HepG2 (cell line): ENCODE results near the gene NUDT3. TPM values are rescaled to one million over a fixed set of nuclear protein-coding genes. Genes with fewer than 3 reads are reported as not detected.

Experiments
- AHR ChIP-seq: IDR thresholded peaks from 2 replicates; pipeline ENCODE4 v1.6.1; 2018; ENCODE audit warnings: missing genetic modification reagents, missing compliant biosample characterization
- BCL6 ChIP-seq: IDR thresholded peaks from 2 replicates; pipeline ENCODE4 v1.6.1; 2016; ENCODE audit warnings: missing genetic modification reagents, missing compliant biosample characterization
- GFI1 ChIP-seq: sonication (generic); formaldehyde crosslinking; IDR thresholded peaks from 2 replicates; pipeline ENCODE4 v1.5.0; 2020; ENCODE audit warnings: missing genetic modification reagents, mild to moderate bottlenecking, borderline replicate concordance
- JDP2 ChIP-seq: sonication (generic); formaldehyde crosslinking; IDR thresholded peaks from 2 replicates; pipeline ENCODE4 v1.8.1; 2022; ENCODE audit warnings: missing genetic modification reagents, borderline replicate concordance
- JUN ChIP-seq: sonication (generic); formaldehyde crosslinking; IDR thresholded peaks from 2 replicates; pipeline ENCODE4 v1.4.0; 2020; ENCODE audit warnings: mild to moderate bottlenecking, missing genetic modification reagents
- MTA1 ChIP-seq: sonication (generic); formaldehyde crosslinking; IDR thresholded peaks from 2 replicates; pipeline ENCODE4 v1.4.0; 2020; ENCODE audit warnings: missing genetic modification reagents, mild to moderate bottlenecking, borderline replicate concordance
- MTF1 ChIP-seq: sonication (generic); formaldehyde crosslinking; IDR thresholded peaks from 2 replicates; pipeline ENCODE4 v1.5.0; 2020; ENCODE audit warnings: missing genetic modification reagents
- MYC ChIP-seq: sonication (generic); formaldehyde crosslinking; IDR thresholded peaks from 2 replicates; pipeline ENCODE4 v1.9.0; 2021; ENCODE audit warnings: missing genetic modification reagents, borderline replicate concordance
- PCBP1 ChIP-seq: fragments of 200-400 bp; formaldehyde crosslinking; IDR thresholded peaks from 2 replicates; pipeline ENCODE4 v1.6.1; 2017; ENCODE audit warnings: mild to moderate bottlenecking, low read depth, low read length, borderline replicate concordance
- PHB2 ChIP-seq: fragments of 450-650 bp; IDR thresholded peaks from 2 replicates; pipeline ENCODE4 v1.6.1; 2018; ENCODE audit not compliant: partially characterized antibody
- PHF20 ChIP-seq: sonication (generic); formaldehyde crosslinking; IDR thresholded peaks from 2 replicates; pipeline ENCODE4 v1.5.0; 2020; ENCODE audit warnings: mild to moderate bottlenecking, missing genetic modification reagents
- RNF219 ChIP-seq: sonication (generic); formaldehyde crosslinking; IDR thresholded peaks from 2 replicates; pipeline ENCODE4 v1.5.0; 2020; ENCODE audit warnings: mild to moderate bottlenecking, missing genetic modification reagents
- SYNCRIP ChIP-seq: fragments of 200-400 bp; formaldehyde crosslinking; IDR thresholded peaks from 2 replicates; pipeline ENCODE4 v1.6.1; 2018; ENCODE audit warnings: mild to moderate bottlenecking, low read depth, low read length; ENCODE audit not compliant: insufficient read depth
- TIGD3 ChIP-seq: sonication (generic); formaldehyde crosslinking; IDR thresholded peaks from 2 replicates; pipeline ENCODE4 v1.5.1; 2020; ENCODE audit warnings: mild to moderate bottlenecking, missing genetic modification reagents, borderline replicate concordance
- ZFP36 ChIP-seq: fragments of 150-350 bp; IDR thresholded peaks from 2 replicates; pipeline ENCODE4 v1.6.1; 2018; ENCODE audit warnings: borderline replicate concordance, low read length, low read depth; ENCODE audit not compliant: partially characterized antibody
- ZFP41 ChIP-seq: sonication (generic); formaldehyde crosslinking; IDR thresholded peaks from 2 replicates; pipeline ENCODE4 v1.4.0; 2020; ENCODE audit warnings: mild to moderate bottlenecking, missing genetic modification reagents, borderline replicate concordance
- ZNF136 ChIP-seq: sonication (generic); formaldehyde crosslinking; IDR thresholded peaks from 2 replicates; pipeline ENCODE4 v1.8.1; 2022; ENCODE audit warnings: low read depth, mild to moderate bottlenecking, moderate library complexity, missing genetic modification reagents
- ZNF569 ChIP-seq: sonication (generic); formaldehyde crosslinking; IDR thresholded peaks from 2 replicates; pipeline ENCODE4 v1.5.0; 2020; ENCODE audit warnings: mild to moderate bottlenecking, missing genetic modification reagents, moderate library complexity, borderline replicate concordance
- ZNF572 ChIP-seq: sonication (generic); formaldehyde crosslinking; IDR thresholded peaks from 2 replicates; pipeline ENCODE4 v1.5.1; 2020; ENCODE audit warnings: mild to moderate bottlenecking, missing genetic modification reagents
- ZNF710 ChIP-seq: sonication (generic); formaldehyde crosslinking; IDR thresholded peaks from 2 replicates; pipeline ENCODE4 v1.5.0; 2020; ENCODE audit warnings: mild to moderate bottlenecking, missing genetic modification reagents, borderline replicate concordance
- ZNF746 ChIP-seq: sonication (generic); formaldehyde crosslinking; IDR thresholded peaks from 2 replicates; pipeline ENCODE4 v1.8.0; 2022; ENCODE audit warnings: mild to moderate bottlenecking, missing genetic modification reagents
- polyA plus RNA-seq, 8 experiments: library from polyadenylated mRNA; depleted of rRNA in 3 of 8; stranded (reverse) in 7 of 8; unstranded in 1 of 8; fragments of >200 nt; fragmentation: Illumina TruSeq in 4 of 8; extraction: Trizol in 4 of 8; gene quantifications; 2 replicates each; pipeline versions ENCODE4 v1.2.1 to v1.2.3, GENCODE V29; 2011 to 2016; ENCODE audit warnings: low read depth in 4 of 8, missing spikeins in 1 of 8, mixed read lengths in 1 of 8; ENCODE audit not compliant: insufficient read depth in 1 of 8
- total RNA-seq, 5 experiments: library from RNA; depleted of rRNA; stranded (reverse); fragments of >200 nt; fragmentation: Illumina TruSeq; extraction: Trizol; gene quantifications; 2 replicates each; pipeline ENCODE4 v1.2.3, GENCODE V29; 2016; ENCODE audit warnings: low read depth in 1 of 5

NUDT3 gene
- total and polyA plus RNA-seq, 2 of the 13 experiments (the other 11 are each of a cell fraction or from before 2014, with no cell fraction given), result 20.2 to 20.6 TPM

- TF ChIP-seq MTA1 (CRISPR knock-in tag) (peak; percentile 85; the same call in 1 of the 2 replicates), PHF20 (CRISPR knock-in tag) (peak; percentile 73), ZFP36 (no peak), MTF1 (CRISPR knock-in tag) (no peak), BCL6 (CRISPR knock-in tag) (peak; percentile 77), ZNF572 (0 out of 2 replicates have a peak, but pooled peaks have one; percentile 45), GFI1 (CRISPR knock-in tag) (peak; percentile 81; the same call in 1 of the 2 replicates), ZNF746 (CRISPR knock-in tag) (peak; percentile 70), JUN (CRISPR knock-in tag) (no peak), RNF219 (CRISPR knock-in tag) (no peak), JDP2 (CRISPR knock-in tag) (no peak), PCBP1 (no peak), MYC (CRISPR knock-in tag) (peak; percentile 64), SYNCRIP (no peak), ZNF710 (CRISPR knock-in tag) (peak; percentile 81; the same call in 1 of the 2 replicates), AHR (CRISPR knock-in tag) (peak; percentile 93), ZNF136 (CRISPR knock-in tag) (no peak), TIGD3 (CRISPR knock-in tag) (no peak), ZFP41 (CRISPR knock-in tag) (no peak), PHB2 (no peak), ZNF569 (CRISPR knock-in tag) (no peak)
Measured at GRCh38 chr6:34392497-34393190, at the start of gene NUDT3 (continued).
